GM12865 (cell line): ENCODE results near the gene GNS.
A peak's percentile ranks its signal among the peaks of the same experiment; 100 is the strongest.

Source experiments
- DNase-seq: peaks from one replicate; pipeline ENCODE4 v3.0.0; 2010; ENCODE audit warnings: low read depth
- H3K4me3 ChIP-seq: 2 replicates; pipeline ENCODE4 v1.5.1; 2011; ENCODE audit warnings: mild to moderate bottlenecking, low read depth, low read length, control low read depth
- TF ChIP-seq, protein P1 (sequence below): IDR thresholded peaks from 2 replicates; pipeline ENCODE4 v1.5.1; 2011; ENCODE audit warnings: low read length, control low read depth, low read depth, inconsistent platforms; ENCODE audit not compliant: insufficient read depth; ENCODE audit errors: missing control alignments

The GNS gene

GRCh38 chr12:64666054-64666914 lies 92.9 kb downstream of the GNS start:
- peak; percentile 71 for DNase-seq
- peak overlapping the region; percentile 48 for H3K4me3 ChIP-seq
- TF ChIP-seq, protein P1, sequence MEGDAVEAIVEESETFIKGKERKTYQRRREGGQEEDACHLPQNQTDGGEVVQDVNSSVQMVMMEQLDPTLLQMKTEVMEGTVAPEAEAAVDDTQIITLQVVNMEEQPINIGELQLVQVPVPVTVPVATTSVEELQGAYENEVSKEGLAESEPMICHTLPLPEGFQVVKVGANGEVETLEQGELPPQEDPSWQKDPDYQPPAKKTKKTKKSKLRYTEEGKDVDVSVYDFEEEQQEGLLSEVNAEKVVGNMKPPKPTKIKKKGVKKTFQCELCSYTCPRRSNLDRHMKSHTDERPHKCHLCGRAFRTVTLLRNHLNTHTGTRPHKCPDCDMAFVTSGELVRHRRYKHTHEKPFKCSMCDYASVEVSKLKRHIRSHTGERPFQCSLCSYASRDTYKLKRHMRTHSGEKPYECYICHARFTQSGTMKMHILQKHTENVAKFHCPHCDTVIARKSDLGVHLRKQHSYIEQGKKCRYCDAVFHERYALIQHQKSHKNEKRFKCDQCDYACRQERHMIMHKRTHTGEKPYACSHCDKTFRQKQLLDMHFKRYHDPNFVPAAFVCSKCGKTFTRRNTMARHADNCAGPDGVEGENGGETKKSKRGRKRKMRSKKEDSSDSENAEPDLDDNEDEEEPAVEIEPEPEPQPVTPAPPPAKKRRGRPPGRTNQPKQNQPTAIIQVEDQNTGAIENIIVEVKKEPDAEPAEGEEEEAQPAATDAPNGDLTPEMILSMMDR: no peak

DNA sequence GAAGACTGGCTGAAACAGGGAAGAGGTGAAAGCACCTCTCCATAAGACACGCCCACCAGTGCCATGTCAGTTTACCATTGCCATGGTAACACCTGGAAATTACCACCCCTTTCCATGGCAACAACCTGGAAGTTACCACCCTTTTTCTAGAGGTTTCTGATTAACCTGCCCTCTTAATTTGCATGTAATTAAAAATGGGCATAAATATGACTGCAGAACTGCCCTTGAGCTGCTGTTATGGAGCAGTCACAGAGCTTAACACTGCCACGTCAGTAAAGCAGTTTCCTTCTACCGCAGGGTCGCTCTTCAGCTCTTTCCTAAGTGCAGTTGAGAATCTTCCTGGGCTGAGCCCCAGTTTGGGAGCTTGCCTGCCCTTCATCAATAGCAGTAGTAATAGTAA lies 93.7 kb downstream of the GNS start:
- DNase-seq: peak; percentile 85
- H3K4me3 ChIP-seq: peak overlapping the region; percentile 48
- TF ChIP-seq, protein P1: no peak
